Measurements from ENCODE around the gene CD58.

CD58 gene

DNA sequence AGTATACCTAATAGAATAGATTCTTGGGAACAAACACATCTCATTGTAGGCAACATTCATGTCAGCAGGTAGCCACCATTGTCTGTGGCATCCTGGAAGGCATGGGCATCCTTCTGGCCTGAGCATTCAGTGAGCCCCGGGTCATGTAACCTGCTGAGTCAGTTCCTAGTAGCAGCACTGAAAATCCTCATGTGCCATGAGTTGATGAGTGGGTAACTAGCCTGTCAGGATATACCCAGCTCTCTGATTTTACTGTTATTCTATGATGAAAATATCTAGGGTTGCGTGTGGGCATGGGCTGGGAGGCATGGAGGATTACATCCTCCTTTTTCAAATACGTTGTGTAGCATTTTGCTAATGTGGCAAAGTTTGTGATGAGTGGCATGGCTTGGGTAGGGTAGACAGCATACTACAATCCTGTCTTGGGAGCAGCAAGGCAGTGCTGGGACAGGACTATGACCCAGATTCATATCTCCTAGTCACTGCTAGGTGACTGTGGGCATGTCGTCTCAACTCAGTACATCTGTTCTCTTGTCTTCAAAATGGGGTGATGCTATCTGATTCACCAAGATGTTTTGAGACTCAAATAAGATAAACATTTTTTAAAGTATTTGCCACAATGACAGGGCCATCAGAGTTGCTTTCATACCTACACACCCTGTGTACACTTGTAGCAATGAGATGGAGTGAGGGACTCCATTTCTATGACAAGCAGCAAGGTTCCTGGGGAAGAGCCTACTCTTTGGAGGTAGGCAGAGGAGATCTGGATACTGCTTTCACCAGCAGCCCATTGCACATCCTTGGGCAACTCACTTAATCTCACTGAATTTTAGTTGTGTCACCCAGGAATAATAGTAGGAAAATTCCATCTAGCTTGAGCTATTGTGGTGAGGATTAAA, 62.5 kb downstream of the CD58 start:
- DNase-seq: no peak

DNA sequence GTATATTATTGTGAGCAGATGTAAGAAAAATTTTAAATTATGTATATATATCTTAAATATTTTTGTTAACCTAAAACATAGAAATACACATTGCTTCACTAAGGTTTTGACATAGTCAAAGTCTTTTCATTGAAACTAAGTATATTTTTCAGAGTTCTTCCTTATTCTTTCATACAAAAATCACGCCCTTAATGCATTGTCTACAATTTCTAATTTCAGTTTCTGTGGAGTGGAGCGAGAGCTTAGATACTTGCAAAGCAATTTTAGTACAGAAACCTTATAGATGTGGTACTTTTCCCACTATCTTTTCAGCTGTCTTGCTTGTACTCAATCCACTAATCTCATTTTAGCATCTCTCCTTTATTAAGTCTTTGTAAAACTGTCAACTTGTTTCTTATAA, 63.2 kb downstream of the CD58 start:
- DNase-seq: no peak

DNA sequence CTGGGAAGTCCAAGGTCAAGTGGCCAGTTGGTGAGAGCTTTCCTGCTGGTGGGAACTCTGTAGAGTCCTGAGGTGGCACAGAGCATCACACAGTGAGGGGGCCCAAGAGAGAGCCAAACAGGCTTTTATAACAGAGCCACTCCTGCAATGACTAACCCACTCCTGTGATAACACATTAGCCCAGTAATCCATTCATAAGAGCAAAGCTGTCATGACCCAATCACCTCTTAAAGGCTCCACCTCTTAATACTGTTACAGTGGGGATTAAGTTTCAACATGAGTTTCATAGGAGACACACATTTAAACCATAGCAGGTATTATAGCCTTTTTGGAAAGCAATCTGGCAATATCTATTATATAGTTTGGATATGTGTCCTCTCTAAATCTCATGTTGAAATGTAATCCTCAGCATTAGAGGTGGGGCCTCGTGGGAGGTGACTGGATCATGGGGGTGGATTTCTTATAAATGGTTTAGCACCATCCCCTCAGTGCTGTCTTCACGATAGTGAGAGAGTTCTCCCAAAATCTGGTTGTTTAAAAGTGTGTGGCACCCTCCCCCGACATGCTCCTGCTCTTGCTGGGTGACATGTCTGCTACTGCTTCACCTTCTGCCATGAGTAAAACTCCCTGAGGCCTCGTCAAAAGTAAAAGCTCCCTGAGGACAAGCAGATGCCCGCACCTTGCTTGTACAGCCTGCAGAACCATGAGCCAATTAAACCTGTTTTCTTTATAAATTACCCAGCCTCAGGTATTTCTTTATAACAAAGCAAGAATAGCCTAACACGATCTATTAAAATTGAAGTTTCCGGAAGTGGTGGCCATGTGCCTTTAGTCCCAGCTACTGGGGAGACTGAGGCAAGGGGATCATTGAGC, 64.5 kb downstream of the CD58 start:
- no peak for DNase-seq

DNA sequence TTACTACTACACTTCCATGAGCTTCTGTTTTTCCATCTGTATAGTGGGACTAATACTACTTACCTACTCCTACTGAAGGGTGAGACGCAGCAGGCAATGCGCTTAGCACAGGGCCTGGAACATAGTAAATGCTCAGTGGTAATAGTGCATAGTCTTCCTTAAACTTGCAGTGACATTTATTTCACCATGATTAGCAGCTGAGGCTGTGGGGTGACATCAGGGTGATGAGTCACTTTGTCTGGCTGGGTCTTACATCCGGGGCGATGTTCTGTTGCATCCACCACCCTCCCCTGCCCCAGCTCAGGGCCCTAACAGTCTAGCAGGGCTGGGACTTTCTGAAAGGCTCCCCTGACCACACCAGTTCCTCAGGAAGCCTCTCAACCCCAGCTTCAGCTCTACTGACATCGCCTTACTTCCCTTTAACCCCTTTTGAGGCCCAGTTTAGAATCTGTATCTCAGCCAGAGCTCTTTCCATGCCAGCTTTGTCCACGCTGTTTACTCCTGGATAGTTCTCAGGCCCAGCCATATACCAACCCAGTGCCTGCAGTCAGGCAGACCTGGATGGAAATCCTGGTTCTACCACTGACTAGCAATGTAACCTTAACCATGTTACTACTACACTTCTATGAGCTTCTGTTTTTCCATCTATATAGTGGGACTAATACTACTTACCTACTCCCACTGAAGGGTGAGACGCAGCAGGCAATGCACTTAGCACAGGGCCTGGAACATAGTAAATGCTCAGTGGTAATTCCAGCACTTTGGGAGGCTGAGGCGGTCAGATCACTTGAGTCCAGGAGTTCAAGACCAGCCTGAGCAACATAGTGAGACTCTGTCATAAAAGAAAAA, 66.3 kb downstream of the CD58 start:
- DNase-seq: peak; percentile 93 to 95

DNA sequence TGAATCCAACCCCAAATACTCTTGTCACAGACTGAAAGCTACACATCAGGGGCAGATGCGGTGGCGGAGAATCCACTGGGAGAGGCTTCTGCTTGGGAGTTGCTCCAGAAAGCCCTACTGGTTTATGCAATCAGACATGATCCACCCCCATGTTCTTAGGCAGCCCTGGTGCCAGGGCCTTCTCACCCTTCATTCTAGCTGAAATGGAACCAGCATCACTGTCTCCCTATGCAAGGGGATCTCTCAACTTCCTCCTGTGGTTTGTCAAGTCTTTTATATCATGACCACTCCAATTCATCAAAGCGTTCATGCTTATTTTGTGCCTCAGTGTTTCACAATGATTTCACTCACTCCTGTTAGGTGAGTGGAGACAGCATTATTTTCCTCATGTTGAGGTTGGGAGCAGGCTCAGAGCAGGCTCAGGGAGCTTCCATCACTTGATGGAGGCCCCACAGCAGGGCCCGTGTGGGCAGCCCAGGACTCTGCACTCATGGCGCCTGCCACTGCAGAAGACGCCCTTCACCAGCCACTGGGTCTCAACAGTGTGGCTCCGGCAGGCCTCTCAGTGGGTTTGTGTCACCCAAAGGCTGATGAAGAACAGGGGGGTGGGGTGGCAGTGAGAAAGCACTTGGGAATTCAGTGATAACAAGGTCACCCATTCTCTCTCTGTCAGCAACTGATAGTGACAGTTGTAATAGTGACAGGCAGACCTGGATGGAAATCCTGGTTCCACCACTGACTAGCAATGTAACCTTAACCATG, 67.1 kb downstream of the CD58 start:
- DNase-seq: peak; percentile 35 to 55

DNA sequence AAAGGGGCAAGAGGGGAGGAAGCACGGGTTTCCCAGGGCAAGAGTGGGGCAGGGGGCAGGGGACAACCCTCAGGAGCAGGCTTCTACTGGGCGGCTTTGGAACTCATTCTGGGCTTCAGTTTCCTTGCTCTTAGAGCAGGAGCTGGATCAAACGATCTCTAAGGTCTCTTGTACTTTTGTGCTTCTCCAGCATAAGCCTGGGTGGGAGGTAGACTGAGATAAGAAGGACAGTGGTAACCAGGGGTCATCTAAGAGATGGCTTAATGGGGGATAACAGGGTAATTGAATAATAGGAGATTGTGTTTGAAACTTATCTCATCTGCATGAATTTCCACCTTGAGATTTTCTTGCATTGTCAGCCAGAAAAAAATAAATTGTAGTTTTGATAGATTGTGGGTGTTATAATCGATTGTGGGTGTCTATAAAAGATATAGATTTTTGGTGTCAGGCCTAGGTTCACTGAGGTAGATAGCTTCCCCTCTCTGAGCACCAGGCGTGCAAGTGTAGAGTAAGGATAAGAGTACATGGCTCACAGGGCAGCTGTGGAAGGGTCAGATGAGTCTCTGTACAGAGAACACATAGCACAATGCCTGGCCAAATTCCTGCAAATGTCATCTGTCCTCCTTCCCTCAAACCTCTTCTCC, 68.0 kb downstream of the CD58 start:
- DNase-seq: no peak

DNA sequence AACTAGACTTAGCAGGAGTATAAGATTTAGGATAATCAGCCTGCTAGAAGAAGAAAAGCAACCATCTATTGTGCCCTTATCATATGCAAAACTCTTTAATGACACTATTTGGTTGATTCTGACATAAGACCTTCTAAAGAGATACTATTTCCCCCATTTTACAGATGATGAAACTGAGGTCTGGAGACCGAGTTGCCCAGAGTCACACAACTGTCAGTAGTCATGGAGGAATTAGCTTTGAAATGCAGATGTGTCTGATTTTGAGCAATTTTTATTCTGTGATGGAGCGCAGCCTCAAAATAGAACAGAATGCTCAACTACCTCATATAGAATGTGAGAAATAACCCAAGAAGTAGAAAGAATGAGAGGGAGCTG, 69.0 kb downstream of the CD58 start:
- DNase-seq: no peak

DNA sequence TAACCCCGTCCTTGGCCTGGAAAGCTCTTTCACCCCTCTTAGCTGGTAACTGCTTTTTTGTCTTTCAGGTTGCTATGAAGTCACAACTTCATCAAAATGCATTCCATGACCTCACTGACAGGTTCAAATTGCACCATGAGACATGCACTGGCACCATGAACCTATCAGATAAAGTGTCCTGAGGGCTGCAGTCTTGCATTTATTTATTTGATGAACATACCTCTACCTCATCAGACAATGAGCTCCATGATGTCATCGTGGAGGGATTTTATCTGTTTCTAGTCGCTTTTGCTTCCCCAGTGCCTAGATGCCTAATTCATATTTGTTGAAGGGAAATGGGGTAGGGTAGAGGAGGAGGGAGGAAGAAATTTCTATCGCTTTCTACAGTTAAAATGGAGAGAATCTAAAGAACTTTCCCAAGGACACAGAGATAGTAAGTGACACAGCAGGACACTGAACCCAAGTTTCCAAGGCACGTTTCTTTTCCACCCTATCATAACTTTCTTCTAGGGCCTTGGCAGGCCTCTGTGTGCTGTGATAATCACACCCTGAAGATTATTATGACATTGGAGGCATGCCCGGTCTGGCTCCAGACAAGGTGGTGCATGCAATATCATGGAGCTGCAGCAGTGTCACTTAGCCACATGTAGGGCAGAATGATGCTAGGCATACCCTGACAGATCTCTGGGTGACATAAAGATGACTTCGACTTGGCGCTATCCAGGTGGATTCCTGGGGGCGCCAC, 69.5 kb downstream of the CD58 start:
- DNase-seq: no peak

DNA sequence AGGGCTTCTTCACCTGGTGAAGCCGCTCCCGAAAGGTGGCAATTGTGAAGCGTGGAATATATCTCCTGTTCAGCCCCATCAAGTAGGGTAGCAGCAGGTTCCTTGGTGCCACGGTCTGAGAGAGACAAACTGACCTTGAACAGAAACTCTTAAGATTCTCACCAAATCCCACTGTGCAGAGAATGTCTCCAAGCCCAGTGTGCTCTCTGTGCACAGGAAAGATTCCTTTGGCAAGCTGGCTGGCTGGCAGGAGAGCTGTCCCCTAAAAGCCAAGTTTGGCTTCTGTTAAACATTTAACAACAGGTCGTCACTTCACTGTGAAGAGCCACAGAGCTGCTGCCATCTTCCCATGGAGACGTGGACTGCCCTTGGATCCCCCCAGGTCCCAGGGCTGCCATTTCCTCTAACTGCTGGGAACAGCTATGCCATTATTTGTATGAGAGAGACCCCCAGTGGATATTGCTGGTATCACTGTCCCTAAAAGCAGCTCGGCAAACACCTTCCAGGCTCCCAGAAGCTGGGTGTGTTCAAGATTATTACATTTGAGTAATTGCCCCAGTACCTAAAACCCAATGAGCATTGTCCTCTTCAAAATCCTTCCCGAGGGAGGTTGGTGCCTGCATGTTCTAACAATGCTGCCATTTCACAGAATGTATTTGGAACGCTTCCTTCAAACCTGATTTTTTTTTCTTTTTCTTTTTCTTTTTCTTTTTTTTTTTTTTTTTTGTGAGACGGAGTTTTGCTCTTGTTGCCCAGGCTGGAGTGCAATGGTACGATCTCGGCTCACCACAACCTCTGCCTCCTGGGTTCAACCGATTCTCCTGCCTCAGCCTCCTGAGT, 71.8 kb downstream of the CD58 start:
- DNase-seq: peak; percentile 62 to 75

DNA sequence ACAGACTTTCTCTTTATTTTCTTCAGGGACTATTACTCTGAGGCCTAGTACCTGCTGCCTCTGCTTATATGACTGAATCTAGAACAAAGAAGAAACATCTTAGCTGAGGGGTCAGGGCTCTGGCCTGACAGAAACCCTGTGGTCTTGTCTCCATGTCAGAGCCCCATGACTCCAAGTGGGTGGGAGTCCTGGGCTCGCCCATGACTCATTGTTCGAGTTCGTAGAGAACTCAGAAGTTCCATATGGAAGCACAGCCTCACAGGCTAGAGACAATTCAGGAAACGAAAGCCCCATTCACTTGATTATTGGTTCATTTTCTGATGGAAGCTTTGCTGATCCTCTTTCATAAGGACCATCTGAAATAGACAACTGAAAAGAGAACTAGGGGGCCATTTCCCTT, 73.2 kb downstream of the CD58 start:
- no peak for DNase-seq

DNA sequence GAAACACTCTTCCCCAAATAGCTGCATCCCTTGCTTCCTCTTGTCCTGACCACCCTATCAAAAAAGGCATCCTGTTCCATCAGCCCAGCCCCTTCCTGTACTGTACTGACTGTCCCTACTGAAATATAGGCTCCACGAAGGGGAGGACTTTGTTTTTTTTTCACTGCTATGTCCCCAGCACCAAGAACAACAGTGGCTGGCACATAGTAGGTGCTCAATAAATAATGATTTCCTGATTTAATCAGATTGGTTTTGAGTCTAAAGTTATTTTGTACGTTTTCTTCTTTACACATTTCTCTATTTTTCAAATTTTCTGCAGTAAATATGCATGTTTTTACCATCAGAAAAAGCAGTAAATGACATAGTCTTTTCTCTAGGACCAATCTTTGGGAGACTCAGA, 73.9 kb downstream of the CD58 start:
- DNase-seq: no peak

DNA sequence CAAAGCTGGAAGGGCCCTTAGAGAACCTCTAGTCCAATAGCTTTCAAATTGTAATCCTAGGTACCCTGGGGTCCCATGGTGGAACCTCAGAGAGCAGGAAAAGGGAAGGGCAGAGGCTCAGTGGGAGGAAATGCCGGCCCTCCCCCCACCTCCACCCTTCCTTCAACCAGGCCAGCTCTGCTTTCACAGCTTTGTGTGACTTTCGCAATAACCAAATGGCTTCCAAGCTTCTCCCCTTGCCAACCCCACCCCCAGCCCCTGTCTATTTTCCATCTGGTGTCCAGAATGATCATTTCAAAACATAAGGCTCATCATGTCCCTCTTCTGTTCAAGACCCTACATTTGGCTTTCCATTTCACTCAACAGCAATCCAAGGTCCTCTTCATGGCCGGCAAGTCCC, 74.4 kb downstream of the CD58 start:
- no peak for DNase-seq

DNA sequence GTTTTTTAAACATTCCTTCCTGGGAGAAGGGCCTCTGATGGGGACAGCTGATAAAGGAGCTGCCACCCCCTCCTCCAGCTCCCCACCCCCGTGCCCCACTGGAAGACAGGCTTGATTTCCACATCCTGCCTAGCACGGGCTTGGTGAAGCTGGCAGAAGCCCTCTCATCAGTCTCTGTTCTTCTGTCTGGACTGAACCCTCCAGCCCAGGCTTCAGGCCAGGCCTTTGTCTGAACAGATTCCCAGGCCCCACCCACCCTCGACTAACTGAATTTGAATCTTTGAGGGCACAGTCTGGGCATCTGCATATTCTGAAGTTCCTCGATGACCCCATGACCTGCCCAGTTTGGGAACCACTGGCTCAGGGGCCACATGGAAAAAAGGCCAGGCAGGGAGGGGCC, 75.3 kb downstream of the CD58 start:
- no peak for DNase-seq

DNA sequence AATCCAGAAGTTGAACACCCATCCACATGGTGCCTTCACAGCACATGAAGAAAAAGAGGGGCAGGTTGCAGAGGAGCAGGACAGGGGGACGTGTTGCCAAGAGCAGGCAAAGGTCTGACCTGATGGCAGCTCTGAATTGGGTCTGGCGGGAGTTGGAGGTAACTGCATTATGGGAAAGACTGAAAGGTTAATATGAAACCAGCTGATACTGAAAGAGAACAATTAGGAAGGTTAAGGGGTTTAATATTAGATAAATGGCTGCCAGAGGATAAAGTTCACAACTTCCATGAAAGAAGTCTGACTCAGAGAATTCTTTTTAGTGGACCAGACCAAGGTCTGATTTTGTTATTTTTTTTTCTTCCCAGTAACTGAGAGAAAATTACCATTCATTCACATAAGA, 76.1 kb downstream of the CD58 start:
- no peak for DNase-seq

DNA sequence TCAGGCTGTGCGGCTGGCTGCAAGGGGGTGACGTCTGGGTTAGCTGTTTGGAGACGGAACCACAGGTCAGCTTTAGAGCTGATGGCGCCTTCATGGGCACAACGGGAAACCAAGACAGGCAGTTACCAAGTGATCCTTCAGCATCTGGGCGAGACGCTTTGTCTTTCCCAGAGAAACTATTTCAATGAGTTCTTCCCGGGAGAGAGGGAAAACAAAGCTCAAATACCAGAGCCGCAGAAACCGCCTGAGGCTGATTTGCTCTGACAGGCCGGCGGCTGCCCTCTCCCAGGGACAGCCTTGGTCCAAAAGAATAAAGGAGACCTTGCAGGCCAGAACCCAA, 76.5 kb downstream of the CD58 start:
- no peak for DNase-seq

DNA sequence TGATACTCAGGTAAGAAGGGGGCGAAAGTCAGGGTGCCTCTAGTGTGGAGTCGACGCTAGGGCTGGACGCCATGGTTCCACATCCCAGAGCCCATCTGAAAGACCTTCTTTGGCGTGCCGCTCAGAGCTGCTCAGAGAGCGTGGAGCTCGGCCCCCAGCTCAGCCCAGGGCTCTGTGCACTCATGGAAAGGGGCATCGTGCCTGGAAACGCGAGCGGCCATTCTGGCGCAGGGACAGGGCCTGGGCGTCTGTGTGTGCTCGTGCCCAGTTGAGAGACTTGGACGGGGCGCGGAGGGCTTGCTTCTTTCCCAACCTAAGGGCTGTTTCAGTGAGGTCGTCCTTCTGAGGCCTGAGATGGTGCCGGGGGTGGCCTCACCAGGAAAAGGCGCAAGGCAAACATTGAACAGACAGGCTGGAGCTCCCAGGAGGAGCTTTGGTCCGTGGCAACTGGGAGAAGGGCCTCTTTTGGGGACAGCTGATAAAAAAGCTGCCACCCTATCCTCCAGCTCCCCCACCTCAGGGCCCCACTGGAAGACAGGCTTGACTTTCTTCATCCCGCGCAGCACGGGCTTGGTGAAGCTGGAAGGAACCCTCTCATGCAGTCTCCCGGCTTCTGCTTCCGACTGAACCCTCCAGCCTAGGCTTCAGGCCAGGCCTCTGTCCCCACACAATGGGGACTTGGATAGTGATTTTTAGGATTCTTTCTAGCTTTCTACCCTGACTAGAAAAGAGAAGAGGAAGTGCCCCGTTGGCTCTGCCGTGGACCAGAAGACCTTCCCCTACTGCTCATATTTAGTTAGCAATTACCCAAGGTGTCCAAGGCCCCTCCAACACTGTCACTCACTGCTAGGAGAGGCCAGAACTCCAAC, 77.1 kb downstream of the CD58 start:
- no peak for DNase-seq

DNA sequence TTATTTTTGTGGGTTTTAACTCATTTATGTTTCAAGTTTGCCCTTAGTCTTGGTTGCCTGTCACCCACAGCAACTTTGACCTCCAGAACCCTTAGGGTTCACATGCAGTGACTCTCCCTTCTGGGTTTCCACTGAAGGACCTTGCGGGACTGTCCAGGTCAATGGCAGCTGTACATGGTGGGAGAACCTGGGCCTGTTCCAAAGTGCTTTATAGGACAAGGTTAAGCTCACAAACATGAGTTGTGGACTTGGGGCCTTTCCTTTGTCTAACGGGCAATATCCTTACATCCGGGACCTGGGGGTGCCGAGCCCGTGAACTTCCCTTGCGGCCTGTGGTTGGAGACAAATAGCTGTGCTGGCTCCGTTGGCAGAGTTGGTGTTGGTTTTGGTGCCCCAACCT, 77.8 kb downstream of the CD58 start:
- DNase-seq: no peak

DNA sequence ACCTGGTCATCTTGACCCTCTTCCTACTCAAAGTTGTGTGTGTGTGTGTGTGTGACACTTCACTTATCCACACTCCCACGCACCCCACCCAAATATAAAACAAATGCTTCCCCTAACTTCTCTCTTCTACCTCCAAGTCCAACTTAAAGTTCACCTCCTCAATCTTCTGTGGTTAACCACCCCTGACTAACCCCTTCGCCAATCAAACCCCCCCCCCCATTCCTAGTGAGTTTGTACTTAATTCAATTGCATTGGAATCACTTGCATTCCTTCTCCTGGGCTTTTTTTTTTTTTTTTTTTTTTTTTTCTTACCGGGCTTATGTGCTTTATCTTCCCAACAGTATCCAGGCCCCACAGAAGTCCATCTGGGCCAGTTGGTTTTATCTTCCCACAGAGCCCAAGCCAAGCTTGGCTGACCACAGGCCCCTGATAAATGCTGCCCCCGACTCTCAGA, 78.4 kb downstream of the CD58 start:
- no peak for DNase-seq

DNA sequence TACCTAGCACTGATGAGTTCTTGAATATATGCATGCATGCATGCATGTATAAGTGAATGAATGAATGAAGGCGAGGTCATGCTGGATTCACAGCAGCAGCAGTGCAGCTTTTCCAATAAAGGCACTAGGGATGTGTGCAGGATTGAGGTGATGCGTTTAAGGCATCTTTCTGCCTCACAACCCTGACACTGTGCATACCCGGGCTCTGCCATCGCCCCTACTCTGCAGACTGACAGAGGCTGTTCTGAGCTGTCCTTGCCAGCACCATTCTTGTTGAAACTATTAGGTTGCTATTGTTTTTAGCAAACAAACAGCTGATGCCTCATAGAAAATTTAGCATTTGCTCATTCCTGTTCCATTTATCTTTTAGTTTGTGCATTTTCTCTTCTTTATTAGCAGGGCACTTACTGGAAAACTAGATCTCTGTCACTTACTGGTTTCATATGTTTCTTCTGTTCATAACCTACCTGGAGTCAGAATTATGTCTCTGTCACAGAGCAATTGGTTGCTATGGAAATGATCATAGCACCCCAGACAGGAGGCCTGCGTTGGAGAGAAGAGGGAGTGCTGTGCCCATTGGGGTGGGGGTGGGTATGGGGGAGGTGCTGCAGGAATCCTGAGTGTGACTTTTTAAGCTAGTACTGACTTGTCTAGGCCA, 79.0 kb downstream of the CD58 start:
- no peak for DNase-seq

All from CD4-positive, alpha-beta T cell treated with Interleukin-4 for 1 hour (primary cell).